Activated CD8-positive, alpha-beta memory T cell treated with anti-CD3 and anti-CD28 coated beads, Interleukin-2, amount 10 ng/mL, durations not matched to agents 7 days and 5 days (primary cell): ENCODE results near the gene DUSP12. TPM values are rescaled to one million over a fixed set of nuclear protein-coding genes. Genes with fewer than 3 reads are reported as not detected.
A peak's percentile ranks its signal among the peaks of the same experiment; 100 is the strongest.

ENCODE experiments used
- ATAC-seq: fragments of 150-1000 bp; cut with Tn5 transposase; one replicate; pipeline ENCODE4 v1.10.0; 2021; ENCODE audit warnings: moderate library complexity
- CTCF ChIA-PET: fragments of 350-600 bp; sonication (Branson Sonifier 250); formaldehyde crosslinking; loops from one replicate; lab custom pipeline; 2021; ENCODE audit warnings: antibody characterized with exemption; lab: Charles Lee
- DNase-seq: peaks from one replicate; pipeline ENCODE4 v3.0.0-alpha.2; 2020
- H3K27ac Mint-ChIP-seq: one replicate; pipeline ENCODE4 v1.8.0; 2021; ENCODE audit warnings: mild to moderate bottlenecking, mixed read lengths
- H3K27me3 Mint-ChIP-seq: one replicate; pipeline ENCODE4 v1.8.0; 2021; ENCODE audit warnings: mixed read lengths
- H3K36me3 Mint-ChIP-seq: one replicate; pipeline ENCODE4 v1.8.0; 2021; ENCODE audit warnings: mild to moderate bottlenecking, mixed read lengths
- H3K4me1 Mint-ChIP-seq: one replicate; pipeline ENCODE4 v1.8.0; 2021; ENCODE audit warnings: mixed read lengths
- H3K4me3 Mint-ChIP-seq: one replicate; pipeline ENCODE4 v1.8.0; 2021; ENCODE audit warnings: mild to moderate bottlenecking, moderate library complexity, mixed read lengths
- H3K9me3 Mint-ChIP-seq: one replicate; pipeline ENCODE4 v1.8.0; 2022; ENCODE audit warnings: low read depth, mixed read lengths
- total RNA-seq, 2 experiments: library from RNA; stranded (reverse); gene quantifications; one replicate each; pipeline ENCODE4 v1.2.3, GENCODE V29; 2021

DUSP12 gene
- total RNA-seq, 2 experiments from 2014 or later, result 27.2 to 34.5 TPM

DNA sequence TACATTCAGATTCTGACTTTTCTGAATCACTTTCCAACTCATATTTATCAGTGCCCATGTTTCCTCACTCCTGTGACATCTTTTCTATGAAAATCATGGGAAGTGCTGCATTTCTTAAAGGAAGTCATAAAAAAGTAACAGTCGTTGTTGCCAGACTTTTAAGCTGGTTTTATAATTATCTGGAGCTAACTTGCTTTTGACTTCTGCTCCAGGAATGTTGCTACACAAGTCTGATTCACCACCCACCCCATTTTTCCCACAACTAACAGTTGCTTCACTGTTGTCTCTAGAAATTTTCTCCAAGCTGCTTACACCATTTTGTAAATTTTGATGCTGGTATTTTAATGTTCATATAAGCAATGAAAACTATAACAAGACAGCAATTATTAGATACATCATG, 16.1 kb upstream of the DUSP12 start:
- Mint-ChIP-seq H3K27ac (no peak overlapping the region), H3K36me3 (no peaks in the 10 kb centered on the region), H3K4me3 (no peak overlapping the region), H3K4me1 (peaks cover 56% of the 10 kb centered on the region), H3K9me3 (no peaks in the 10 kb centered on the region), H3K27me3 (peaks cover 46% of the 10 kb centered on the region)
- DNase-seq, result no peak
- CTCF ChIA-PET, result interaction anchor here (1.0 to 1.8 kb wide), 4 partner anchors 8 to 249 kb away, joined by 3 to 11 read pairs (median 5); no protein-coding TSS in a partner anchor
- no peak for ATAC-seq

DNA sequence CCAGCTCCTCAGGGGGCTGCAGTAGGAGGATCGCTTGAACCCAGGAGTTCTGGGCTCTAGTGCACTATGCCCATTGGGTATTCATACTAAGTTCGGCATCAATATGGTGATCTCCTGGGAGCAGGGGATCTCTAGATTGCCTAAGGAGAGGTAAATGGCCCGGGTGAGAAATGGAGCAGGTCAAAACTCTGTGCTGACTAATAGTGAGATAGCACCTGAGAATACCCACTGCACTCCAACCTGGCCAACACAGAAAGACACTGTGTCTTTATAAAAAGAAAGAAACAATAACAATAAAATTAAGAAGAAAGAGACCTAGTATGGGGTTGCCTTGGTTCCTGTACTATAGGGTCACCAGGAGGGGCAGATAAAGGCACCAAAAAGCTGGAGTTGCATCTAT, 13.7 kb upstream of the DUSP12 start:
- no peak for DNase-seq
- H3K4me1 Mint-ChIP-seq, result peaks cover 56% of the 10 kb centered on the region

GRCh38 chr1:161736335-161736969, 13.1 kb upstream of the DUSP12 start:
- Mint-ChIP-seq H3K27me3 (peaks cover 26% of the 10 kb centered on the region), H3K4me1 (peaks cover 56% of the 10 kb centered on the region), H3K4me3 (no peak overlapping the region), H3K36me3 (no peaks in the 10 kb centered on the region), H3K9me3 (no peaks in the 10 kb centered on the region), H3K27ac (no peak overlapping the region)
- CTCF ChIA-PET, result interaction anchor here (0.8 to 8.8 kb wide), 4 partner anchors 9 to 251 kb away, joined by 3 to 118 read pairs (median 34); no protein-coding TSS in a partner anchor
- ATAC-seq (no peak), DNase-seq (no peak)

More for the DNA sequence above, 13.7 kb upstream of the DUSP12 start:
- no peak for ATAC-seq
- CTCF ChIA-PET, result interaction anchor here (1.4 to 8.8 kb wide), 2 partner anchors 8 to 250 kb away, joined by 3 to 118 read pairs; no protein-coding TSS in a partner anchor
- Mint-ChIP-seq H3K9me3 (no peaks in the 10 kb centered on the region), H3K36me3 (no peaks in the 10 kb centered on the region), H3K27ac (no peak overlapping the region), H3K27me3 (peaks cover 32% of the 10 kb centered on the region), H3K4me3 (no peak overlapping the region)

- DNase-seq, result no peak
- H3K9me3 Mint-ChIP-seq, result no peaks in the 10 kb centered on the region
- no peaks in the 10 kb centered on the region for H3K36me3 Mint-ChIP-seq
- no peak overlapping the region for H3K4me3 Mint-ChIP-seq
- ATAC-seq, result no peak
- CTCF ChIA-PET, result interaction anchor here (0.8 to 8.8 kb wide), 9 partner anchors 10 to 571 kb away, joined by 3 to 118 read pairs (median 7); partner anchors contain the start of genes DUSP12 and PPOX
- H3K27me3 Mint-ChIP-seq, result peaks cover 17% of the 10 kb centered on the region
- no peak overlapping the region for H3K27ac Mint-ChIP-seq
- peaks cover 56% of the 10 kb centered on the region for H3K4me1 Mint-ChIP-seq
These were observed 12.0 kb upstream of the DUSP12 start for GRCh38 chr1:161737625-161738024.

- peak overlapping the region; percentile 32 for H3K4me3 Mint-ChIP-seq
- H3K9me3 Mint-ChIP-seq, result no peaks in the 10 kb centered on the region
- peaks cover 64% of the 10 kb centered on the region for H3K4me1 Mint-ChIP-seq
- H3K36me3 Mint-ChIP-seq, result no peaks in the 10 kb centered on the region
- peak; percentile 95 for DNase-seq
- CTCF ChIA-PET, result interaction anchor here (0.6 to 8.8 kb wide), 20 partner anchors 11 to 573 kb away, joined by 3 to 118 read pairs (median 4); partner anchors contain the start of genes DUSP12, HSPA6, PPOX and TOMM40L
- H3K27ac Mint-ChIP-seq, result peak overlapping the region; percentile 85
- peaks cover 8% of the 10 kb centered on the region for H3K27me3 Mint-ChIP-seq
- ATAC-seq, result peak; percentile 90
These were observed 10.8 kb upstream of the DUSP12 start for GRCh38 chr1:161738627-161739287.

GRCh38 chr1:161739865-161740566, 9.6 kb upstream of the DUSP12 start:
- no peaks in the 10 kb centered on the region for H3K36me3 Mint-ChIP-seq
- ATAC-seq (no peak), DNase-seq (no peak)
- H3K27ac Mint-ChIP-seq, result peak overlapping the region; percentile 85
- H3K4me3 Mint-ChIP-seq, result no peak overlapping the region
- peaks cover 75% of the 10 kb centered on the region for H3K4me1 Mint-ChIP-seq
- CTCF ChIA-PET, result interaction anchor here (0.9 to 8.8 kb wide), 12 partner anchors 8 to 514 kb away, joined by 3 to 118 read pairs (median 5); partner anchors contain the start of genes DUSP12 and TOMM40L
- H3K27me3 Mint-ChIP-seq, result peaks cover 5% of the 10 kb centered on the region
- H3K9me3 Mint-ChIP-seq, result no peaks in the 10 kb centered on the region

- Mint-ChIP-seq H3K4me3 (no peak overlapping the region), H3K27ac (no peak overlapping the region), H3K27me3 (peaks cover 8% of the 10 kb centered on the region), H3K36me3 (no peaks in the 10 kb centered on the region), H3K4me1 (peaks cover 76% of the 10 kb centered on the region), H3K9me3 (no peaks in the 10 kb centered on the region)
- CTCF ChIA-PET, result interaction anchor here (0.7 to 8.8 kb wide), 14 partner anchors 8 to 258 kb away, joined by 3 to 118 read pairs (median 5); partner anchors contain the start of gene DUSP12
- DNase-seq, result no peak
- ATAC-seq, result no peak
These were observed 8.7 kb upstream of the DUSP12 start for GRCh38 chr1:161740921-161741320.

DNA sequence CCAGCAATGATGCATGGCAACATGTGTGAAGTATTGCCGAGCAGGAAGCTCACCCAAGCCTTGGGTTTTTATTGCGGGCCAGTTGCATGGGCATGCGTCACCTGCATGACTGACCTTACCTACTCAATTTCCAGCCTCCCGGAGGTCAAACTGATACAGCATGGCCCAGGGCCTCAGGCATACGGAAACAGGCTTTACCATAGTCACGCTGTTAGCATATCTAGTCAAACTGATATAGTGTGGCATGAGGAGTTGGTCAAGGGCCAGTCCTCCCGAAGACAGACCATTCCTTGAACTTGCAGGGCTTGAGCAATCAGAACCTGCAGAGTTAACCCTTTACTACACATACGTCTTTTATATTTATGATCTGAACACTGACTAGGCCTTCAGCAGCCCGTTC, 6.4 kb upstream of the DUSP12 start:
- peaks cover 16% of the 10 kb centered on the region for H3K27me3 Mint-ChIP-seq
- no peak overlapping the region for H3K4me3 Mint-ChIP-seq
- no peak for ATAC-seq
- CTCF ChIA-PET, result interaction anchor here (7.3 to 8.8 kb wide), 2 partner anchors 15 to 255 kb away, joined by 65 to 118 read pairs; no protein-coding TSS in a partner anchor
- no peak for DNase-seq
- H3K27ac Mint-ChIP-seq, result no peak overlapping the region
- no peaks in the 10 kb centered on the region for H3K9me3 Mint-ChIP-seq
- peaks cover 66% of the 10 kb centered on the region for H3K4me1 Mint-ChIP-seq
- no peaks in the 10 kb centered on the region for H3K36me3 Mint-ChIP-seq

GRCh38 chr1:161747801-161748200, 1.8 kb upstream of the DUSP12 start:
- H3K4me1 Mint-ChIP-seq, result peaks cover 55% of the 10 kb centered on the region
- H3K27ac Mint-ChIP-seq, result no peak overlapping the region
- CTCF ChIA-PET, result interaction anchor here (1.0 to 1.4 kb wide), 2 partner anchors 10 to 18 kb away, joined by 3 to 4 read pairs; no protein-coding TSS in a partner anchor
- peaks cover 11% of the 10 kb centered on the region for H3K36me3 Mint-ChIP-seq
- no peak for ATAC-seq
- H3K4me3 Mint-ChIP-seq, result no peak overlapping the region
- peaks cover 16% of the 10 kb centered on the region for H3K27me3 Mint-ChIP-seq
- no peak for DNase-seq
- H3K9me3 Mint-ChIP-seq, result no peaks in the 10 kb centered on the region

GRCh38 chr1:161763522-161764098, 14.0 kb downstream of the DUSP12 start:
- peak; percentile 57 for ATAC-seq
- Mint-ChIP-seq H3K4me1 (peaks cover 43% of the 10 kb centered on the region), H3K4me3 (peak overlapping the region; percentile 57), H3K27ac (peak overlapping the region; percentile 58), H3K27me3 (no peaks in the 10 kb centered on the region), H3K36me3 (peaks cover 5% of the 10 kb centered on the region), H3K9me3 (no peaks in the 10 kb centered on the region)
- peak; percentile 63 for DNase-seq
- CTCF ChIA-PET, result interaction anchor here (1.0 to 2.6 kb wide), 5 partner anchors 10 to 280 kb away, joined by 3 to 10 read pairs (median 3); partner anchors contain the start of gene DUSP12

- CTCF ChIA-PET, result no interaction called here
- H3K4me1 Mint-ChIP-seq, result peaks cover 48% of the 10 kb centered on the region
These were observed 16.8 kb downstream of the DUSP12 start, which contains the start of gene ATF6 for GRCh38 chr1:161766102-161766981. TSS of gene ATF6 (plus strand) at chr1:161766320. CDS start at chr1:161766361, 41 bp downstream.

GRCh38 chr1:161768461-161768860, 18.9 kb downstream of the DUSP12 start:
- Mint-ChIP-seq H3K9me3 (no peaks in the 10 kb centered on the region), H3K36me3 (peaks cover 2% of the 10 kb centered on the region), H3K27ac (no peak overlapping the region), H3K4me1 (peaks cover 43% of the 10 kb centered on the region), H3K4me3 (no peak overlapping the region), H3K27me3 (no peaks in the 10 kb centered on the region)
- ATAC-seq, result no peak
- CTCF ChIA-PET, result no interaction called here
- no peak for DNase-seq

More at GRCh38 chr1:161766102-161766981, 16.8 kb downstream of the DUSP12 start, which contains the start of gene ATF6:
- H3K27ac Mint-ChIP-seq, result peak within 1 kb of the TSS; percentile 96
- ATAC-seq (peak; percentile 82), DNase-seq (peak; percentile 89)
- H3K4me3 Mint-ChIP-seq, result peak within 1 kb of the TSS; percentile 97
- no peaks in the 10 kb centered on the region for H3K9me3 Mint-ChIP-seq
- H3K27me3 Mint-ChIP-seq, result no peaks in the 10 kb centered on the region
- H3K36me3 Mint-ChIP-seq, result peaks cover 2% of the 10 kb centered on the region
